LNCaP clone FGC (cell line): ENCODE data around the gene ARRB2.

ENCODE experiments used
- DNase-seq: peaks from one replicate; pipeline ENCODE4 v3.0.0-alpha.2; 2011; ENCODE audit warnings: low read depth
- H3K4me3 ChIP-seq: 2 replicates; pipeline ENCODE4 v1.5.1; 2011; ENCODE audit warnings: mild to moderate bottlenecking, low read depth, low read length, control low read depth
- TF ChIP-seq, protein P1 (sequence below): IDR thresholded peaks from 2 replicates; pipeline ENCODE4 v1.5.1; 2012; ENCODE audit warnings: mild to moderate bottlenecking; ENCODE audit not compliant: control insufficient read depth, insufficient read depth; ENCODE audit errors: extremely low read depth

The ARRB2 gene

DNA sequence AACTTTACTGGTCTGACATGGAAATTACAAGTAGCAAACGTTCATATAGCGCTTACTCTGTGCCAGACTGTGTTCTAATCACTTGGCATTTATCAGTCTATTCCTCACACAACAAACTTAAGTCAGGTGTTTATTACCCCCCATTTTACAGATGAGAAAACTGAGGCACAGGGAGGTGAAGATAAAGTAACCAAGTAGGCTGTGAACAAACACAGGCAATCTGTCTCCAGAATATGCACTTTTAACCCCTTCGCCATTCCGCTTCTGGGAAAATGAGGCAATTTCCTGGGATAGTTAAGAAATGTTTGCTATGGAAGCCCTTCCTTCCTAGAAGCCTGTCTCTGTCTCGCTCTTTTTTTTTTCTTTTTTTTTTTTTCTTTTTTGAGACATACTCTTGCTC is 41.5 kb downstream of the ARRB2 start:
- TF ChIP-seq, protein P1, sequence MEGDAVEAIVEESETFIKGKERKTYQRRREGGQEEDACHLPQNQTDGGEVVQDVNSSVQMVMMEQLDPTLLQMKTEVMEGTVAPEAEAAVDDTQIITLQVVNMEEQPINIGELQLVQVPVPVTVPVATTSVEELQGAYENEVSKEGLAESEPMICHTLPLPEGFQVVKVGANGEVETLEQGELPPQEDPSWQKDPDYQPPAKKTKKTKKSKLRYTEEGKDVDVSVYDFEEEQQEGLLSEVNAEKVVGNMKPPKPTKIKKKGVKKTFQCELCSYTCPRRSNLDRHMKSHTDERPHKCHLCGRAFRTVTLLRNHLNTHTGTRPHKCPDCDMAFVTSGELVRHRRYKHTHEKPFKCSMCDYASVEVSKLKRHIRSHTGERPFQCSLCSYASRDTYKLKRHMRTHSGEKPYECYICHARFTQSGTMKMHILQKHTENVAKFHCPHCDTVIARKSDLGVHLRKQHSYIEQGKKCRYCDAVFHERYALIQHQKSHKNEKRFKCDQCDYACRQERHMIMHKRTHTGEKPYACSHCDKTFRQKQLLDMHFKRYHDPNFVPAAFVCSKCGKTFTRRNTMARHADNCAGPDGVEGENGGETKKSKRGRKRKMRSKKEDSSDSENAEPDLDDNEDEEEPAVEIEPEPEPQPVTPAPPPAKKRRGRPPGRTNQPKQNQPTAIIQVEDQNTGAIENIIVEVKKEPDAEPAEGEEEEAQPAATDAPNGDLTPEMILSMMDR = no peak
- H3K4me3 ChIP-seq = no peak overlapping the region
- no peak for DNase-seq

DNA sequence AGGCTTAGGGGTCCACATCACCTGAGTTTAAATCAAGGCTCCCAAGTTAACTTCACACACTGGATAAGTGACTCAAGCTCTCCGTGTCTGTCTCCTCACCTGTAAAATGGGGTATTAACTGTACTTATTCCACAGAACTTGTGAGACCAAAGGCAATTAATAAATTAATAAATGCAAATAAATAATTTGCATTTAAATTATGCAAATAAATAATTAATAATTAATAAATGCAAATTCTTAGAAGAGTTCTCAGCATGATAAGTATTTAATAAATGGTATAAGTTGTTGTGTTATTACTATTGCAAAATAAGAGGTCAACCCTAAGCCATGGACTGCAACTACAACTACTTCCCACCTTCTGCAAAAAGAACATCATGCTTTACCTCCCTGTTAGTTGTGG is 43.0 kb downstream of the ARRB2 start:
- H3K4me3 ChIP-seq = no peak overlapping the region
- TF ChIP-seq, protein P1 = no peak
- no peak for DNase-seq

DNA sequence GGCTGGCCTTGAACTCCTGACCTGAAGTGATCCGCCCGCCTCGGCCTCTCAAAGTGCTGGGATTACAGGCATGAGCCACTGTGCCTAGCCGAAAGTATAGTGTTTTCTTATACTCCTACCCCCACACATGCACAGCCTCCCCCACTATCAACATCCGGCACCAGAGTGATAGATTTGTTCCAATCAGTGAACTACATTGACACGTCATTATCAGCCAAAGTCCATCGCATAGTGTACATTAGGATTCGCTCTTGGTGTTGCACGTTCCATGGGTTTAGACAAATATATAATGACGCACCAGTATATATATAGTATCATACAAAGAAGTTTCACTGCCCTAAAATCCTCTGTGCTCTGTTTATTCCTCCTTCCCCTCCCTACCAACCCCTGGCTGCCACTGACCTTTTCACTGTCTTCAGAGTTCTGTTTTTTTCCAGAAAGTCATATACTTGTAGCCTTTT is 49.4 kb downstream of the ARRB2 start:
- no peak overlapping the region for H3K4me3 ChIP-seq
- TF ChIP-seq, protein P1 = no peak
- no peak for DNase-seq

DNA sequence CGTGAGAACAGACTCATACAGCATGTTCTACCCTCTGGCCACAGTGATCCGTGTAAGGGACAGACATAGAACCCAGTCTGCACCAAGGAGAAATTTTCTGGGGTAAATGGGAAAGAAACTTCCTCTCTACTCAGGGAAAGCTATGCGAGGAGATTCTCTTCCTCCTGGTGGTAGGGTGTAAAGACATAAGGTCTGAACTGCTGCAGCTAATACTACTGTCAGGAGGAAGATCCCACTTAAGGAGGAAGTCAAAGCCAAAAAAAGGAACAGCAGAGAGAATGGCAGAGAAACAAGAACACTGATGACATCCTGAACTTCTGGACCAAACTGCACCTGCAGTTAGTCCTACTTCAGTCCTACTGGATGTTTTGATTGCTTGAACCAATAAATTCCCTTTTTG is 54.2 kb downstream of the ARRB2 start:
- DNase-seq = no peak
- TF ChIP-seq, protein P1 = no peak
- no peak overlapping the region for H3K4me3 ChIP-seq

DNA sequence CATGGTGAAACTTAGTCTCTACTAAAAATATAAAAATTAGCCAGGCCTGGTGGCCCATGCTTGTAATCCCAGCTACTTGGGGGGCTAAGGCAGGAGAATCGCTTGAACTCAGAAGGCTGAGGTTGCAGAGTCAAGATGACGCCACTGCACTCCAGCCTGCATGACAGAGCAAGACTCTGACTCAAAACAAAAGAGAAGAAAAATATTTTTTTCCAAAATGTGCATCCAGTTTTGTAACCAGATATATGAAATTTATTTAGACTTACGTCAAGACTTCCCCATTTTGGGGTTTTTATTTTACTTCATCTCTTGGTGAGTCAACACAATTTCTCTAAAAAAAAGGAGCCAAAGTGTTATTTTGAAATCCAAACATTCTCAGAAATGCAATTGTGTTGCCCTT is 55.8 kb downstream of the ARRB2 start:
- no peak overlapping the region for H3K4me3 ChIP-seq
- no peak for DNase-seq
- TF ChIP-seq, protein P1 = no peak

DNA sequence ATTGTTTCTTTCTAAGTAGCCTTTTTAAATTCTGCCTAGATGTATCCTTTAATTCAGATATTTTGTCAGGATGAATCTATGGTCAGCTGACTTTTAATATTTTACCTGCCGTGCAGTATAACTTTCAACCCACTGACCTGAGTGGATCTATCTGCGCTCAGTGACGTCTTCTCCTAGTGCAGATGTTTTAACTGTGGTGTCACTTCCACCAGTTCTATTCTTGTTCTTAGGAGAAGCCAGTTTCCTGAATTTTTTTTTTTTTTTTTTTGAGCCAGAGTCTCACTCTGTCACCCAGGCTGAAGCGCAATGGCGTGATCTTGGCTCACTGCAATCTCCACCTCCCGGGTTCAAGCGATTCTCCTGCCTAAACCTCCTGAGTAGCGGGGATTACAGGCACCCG is 56.3 kb downstream of the ARRB2 start:
- DNase-seq = no peak
- TF ChIP-seq, protein P1 = no peak
- no peak overlapping the region for H3K4me3 ChIP-seq

DNA sequence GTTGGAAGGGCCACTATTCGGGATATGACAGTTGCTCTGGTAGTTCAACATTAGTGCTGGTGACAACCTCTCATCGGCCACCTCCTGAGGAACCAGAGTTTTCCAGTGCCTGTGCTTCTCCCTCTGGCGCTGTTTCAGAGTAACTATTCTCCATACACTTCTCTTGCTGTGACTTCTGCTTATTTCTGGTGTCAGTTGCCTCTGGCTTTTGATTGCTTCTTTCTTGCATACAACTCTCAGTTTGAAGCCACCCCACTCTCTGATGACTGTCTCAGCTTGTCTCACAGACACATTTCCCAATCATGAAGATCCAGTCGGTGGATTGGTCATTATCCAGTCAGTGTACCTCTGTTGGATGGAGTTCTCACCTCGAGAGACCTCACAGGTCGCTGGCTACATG is 57.9 kb downstream of the ARRB2 start:
- TF ChIP-seq, protein P1 = no peak
- no peak overlapping the region for H3K4me3 ChIP-seq
- no peak for DNase-seq
